Endothelial cell of umbilical vein (primary cell): ENCODE results near the gene MICALL1. TPM values are rescaled to one million over a fixed set of nuclear protein-coding genes. Genes with fewer than 3 reads are reported as not detected.

ENCODE experiments used
- BruUV-seq: library from RNA; stranded (reverse); fragments of 400-500 nt; replicated peaks from 2 replicates; lab custom pipeline; 2021; lab: Mats Ljungman, UMichigan
- CTCF ChIA-PET: fragments of 300-600, 350-600 bp; sonication (Branson Sonifier 250); formaldehyde crosslinking; loops from one replicate; lab custom pipeline; 2021; ENCODE audit warnings: antibody characterized with exemption, inconsistent platforms; lab: Charles Lee
- POLR2A ChIA-PET: fragments of 300-600, 350-600 bp; sonication (Branson Sonifier 250); formaldehyde crosslinking; loops from one replicate; lab custom pipeline; 2021; ENCODE audit warnings: antibody characterized with exemption, inconsistent platforms; lab: Charles Lee
- DNase-seq: peaks from one replicate; pipeline ENCODE4 v3.0.0-alpha.2; 2011; ENCODE audit warnings: low read depth, low spot score
- FAIRE-seq: peaks from 2 replicates; lab custom pipeline; 2011; peaks lifted over from hg19 to GRCh38; lab: Jason Lieb, UNC
- H2AFZ ChIP-seq: 2 replicates; pipeline ENCODE4 v1.6.0; 2012; ENCODE audit warnings: low read depth, low read length, control low read depth, inconsistent platforms
- H3K27ac ChIP-seq: 2 replicates; pipeline ENCODE4 v1.5.1; 2011; ENCODE audit warnings: low read depth, mild to moderate bottlenecking, control low read depth, low read length, moderate library complexity; ENCODE audit not compliant: insufficient read depth
- H3K27me3 ChIP-seq, 2 experiments: 2 replicates each; pipeline versions ENCODE4 v1.6.0 to v1.6.1; 2011; ENCODE audit warnings: low read length in 2 of 2, mixed read lengths in 1 of 2; ENCODE audit not compliant: control insufficient read depth in 2 of 2, insufficient read depth in 2 of 2
- H3K36me3 ChIP-seq, 2 experiments: 2 replicates in 1 of 2; 3 replicates in 1 of 2; pipeline ENCODE4 v1.5.1; 2011; ENCODE audit warnings: low read length in 2 of 2, mild to moderate bottlenecking in 1 of 2, moderate library complexity in 1 of 2; ENCODE audit not compliant: control insufficient read depth in 2 of 2, insufficient read depth in 2 of 2; ENCODE audit errors: extremely low read depth in 1 of 2
- H3K4me1 ChIP-seq: 3 replicates; pipeline ENCODE4 v1.5.1; 2011; ENCODE audit warnings: mild to moderate bottlenecking, low read length; ENCODE audit not compliant: control insufficient read depth, insufficient read depth; ENCODE audit errors: extremely low read depth
- H3K4me2 ChIP-seq: 2 replicates; pipeline ENCODE4 v1.6.1; 2011; ENCODE audit warnings: low read length, control low read depth, mixed read lengths; ENCODE audit not compliant: insufficient read depth
- H3K4me3 ChIP-seq, 3 experiments: fragments of 200-600 bp in 1 of 3; sonication (generic), shearing (Covaris generic) in 1 of 3; replicated peaks in 1 of 3; 2 replicates each; pipeline ENCODE4 v1.5.1; 2011 to 2016; ENCODE audit warnings: control low read depth in 3 of 3, low read length in 3 of 3, mild to moderate bottlenecking in 2 of 3, inconsistent platforms in 1 of 3, low read depth in 1 of 3, moderate library complexity in 1 of 3; ENCODE audit not compliant: insufficient read depth in 1 of 3
- H3K79me2 ChIP-seq: 2 replicates; pipeline ENCODE4 v1.6.0; 2012; ENCODE audit warnings: low read length, inconsistent platforms; ENCODE audit not compliant: control insufficient read depth, insufficient read depth
- H3K9ac ChIP-seq: replicated peaks from 2 replicates; pipeline ENCODE3; 2011; ENCODE audit warnings: low read length, control low read depth; ENCODE audit not compliant: insufficient read depth; ENCODE audit errors: extremely low read depth
- H3K9me1 ChIP-seq: replicated peaks from 3 replicates; pipeline ENCODE4 v1.6.0; 2011; ENCODE audit warnings: mild to moderate bottlenecking, low read length; ENCODE audit not compliant: control insufficient read depth, insufficient read depth; ENCODE audit errors: extremely low read depth
- H3K9me3 ChIP-seq: replicated peaks from 2 replicates; pipeline ENCODE4 v1.5.1; 2012; ENCODE audit warnings: low read length, inconsistent platforms; ENCODE audit not compliant: control insufficient read depth, insufficient read depth
- H4K20me1 ChIP-seq: replicated peaks from 2 replicates; pipeline ENCODE3; 2011; ENCODE audit warnings: mild to moderate bottlenecking, low read length; ENCODE audit not compliant: control insufficient read depth, insufficient read depth; ENCODE audit errors: extremely low read depth
- EZH2 ChIP-seq: IDR thresholded peaks from 2 replicates; pipeline ENCODE4 v1.6.1; 2012; ENCODE audit warnings: borderline replicate concordance, low read depth, mild to moderate bottlenecking, moderate library complexity, low read length, inconsistent platforms; ENCODE audit not compliant: severe bottlenecking
- FOS ChIP-seq: IDR thresholded peaks from 2 replicates; pipeline ENCODE4 v1.6.1; 2011; ENCODE audit warnings: mild to moderate bottlenecking, low read length, moderate library complexity, borderline replicate concordance; ENCODE audit not compliant: insufficient read depth
- GATA2 ChIP-seq: IDR thresholded peaks from 2 replicates; pipeline ENCODE4 v1.7.0; 2011; ENCODE audit warnings: low read depth, mild to moderate bottlenecking, moderate library complexity, mixed read lengths, low read length; ENCODE audit not compliant: insufficient read length, insufficient read depth
- JUN ChIP-seq: IDR thresholded peaks from 2 replicates; pipeline ENCODE4 v1.6.1; 2011; ENCODE audit warnings: borderline replicate concordance, low read depth; ENCODE audit not compliant: insufficient read length, insufficient read depth
- MYC ChIP-seq: IDR thresholded peaks from one replicate; pipeline ENCODE4 v1.6.1; 2011; ENCODE audit warnings: mild to moderate bottlenecking, low read depth, low read length
- POLR2A ChIP-seq: IDR thresholded peaks from 2 replicates; pipeline ENCODE4 v1.6.1; 2012; ENCODE audit warnings: low read depth, mild to moderate bottlenecking, control low read depth, low read length
- POLR2AphosphoS5 ChIP-seq: IDR thresholded peaks from 2 replicates; pipeline ENCODE4 v1.6.1; 2012; ENCODE audit warnings: low read depth, mild to moderate bottlenecking, control low read depth, low read length, moderate library complexity; ENCODE audit not compliant: insufficient read depth
- dilution Hi-C: fragments of 300-500 bp; cut with MboI; formaldehyde crosslinking; loops from one replicate; pipeline ENCODE4 v1.15.0; 2019; ENCODE audit warnings: low sequenced_read_pairs; ENCODE audit not compliant: extremely low pct_ligation_motif_present
- intact Hi-C: fragments of 100-400 bp; cut with micrococcal nuclease; formaldehyde crosslinking; loops from one replicate; pipeline ENCODE4 v1.10.0; 2022
- polyA plus RNA-seq, 4 experiments: library from polyadenylated mRNA; depleted of rRNA in 3 of 4; stranded (reverse) in 3 of 4; unstranded in 1 of 4; fragments of >200 nt; gene quantifications; 2 replicates each; pipeline versions ENCODE4 v1.2.1 to v1.2.3, GENCODE V29; 2011 to 2012; ENCODE audit warnings: missing spikeins in 1 of 4
- total RNA-seq: library from RNA; stranded (reverse); gene quantifications from 2 replicates; pipeline ENCODE4 v1.2.3, GENCODE V29; 2021
- TF ChIP-seq, protein P1 (sequence below), 2 donors: IDR thresholded peaks; 1 replicate in 1 of 2; 2 replicates in 1 of 2; pipeline ENCODE4 v1.5.1; 2011; ENCODE audit warnings: low read length in 2 of 2, mild to moderate bottlenecking in 2 of 2, moderate library complexity in 2 of 2, control low read depth in 1 of 2, inconsistent platforms in 1 of 2, low read depth in 1 of 2; ENCODE audit not compliant: insufficient read depth in 1 of 2; ENCODE audit errors: extremely low read depth in 1 of 2
- TF ChIP-seq, protein P2 (sequence below): IDR thresholded peaks from 2 replicates; pipeline ENCODE4 v1.6.1; 2011; ENCODE audit not compliant: insufficient read depth, insufficient read length

Gene MICALL1
- total and polyA plus RNA-seq, 2 donors (not counting 3 experiments of a cell fraction or from before 2014, with no cell fraction given) = 23.9 to 66.9 TPM

DNA sequence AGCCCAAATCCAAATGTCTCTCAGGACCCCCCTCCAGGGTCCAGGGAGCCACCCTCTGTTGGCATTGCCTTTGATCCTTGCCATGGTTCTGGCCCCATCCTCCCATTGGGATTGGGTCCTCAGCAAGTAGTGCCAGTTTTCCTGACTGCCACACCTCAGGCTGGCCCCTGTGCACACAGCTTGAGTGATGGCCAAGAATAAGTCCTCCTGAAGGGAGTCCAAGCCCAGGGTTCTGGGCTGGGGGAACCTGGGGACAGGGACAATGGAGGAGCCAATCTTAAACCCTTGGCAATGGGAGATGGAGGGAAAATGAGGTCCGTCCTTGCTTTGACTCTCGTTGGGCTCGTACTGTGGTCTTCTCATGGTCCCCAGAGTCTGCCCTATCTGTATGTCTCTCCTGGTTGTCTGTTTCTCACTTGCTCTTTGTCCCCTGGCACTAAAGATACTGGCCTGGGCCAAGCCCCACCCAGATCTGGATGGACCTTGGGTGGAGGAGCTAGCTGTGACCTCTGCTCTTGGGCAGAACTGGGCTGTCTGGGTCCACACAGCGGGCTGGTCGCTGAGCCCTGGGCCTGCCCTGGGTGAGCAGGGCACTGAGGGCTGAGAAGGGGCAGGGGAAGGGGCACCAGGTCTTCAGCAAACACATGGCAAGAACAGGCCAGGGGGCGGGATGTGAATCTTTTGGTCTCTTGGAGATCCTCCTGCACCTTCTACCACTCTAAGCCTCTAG, 75.3 kb downstream of the MICALL1 start:
- Histone ChIP-seq H3K27ac (no peak overlapping the region), H4K20me1 (no peaks in the 10 kb centered on the region), H3K9me1 (no peaks in the 10 kb centered on the region), H3K27me3 (no peaks in the 10 kb centered on the region), H3K9ac (no peak overlapping the region), H3K4me2 (no peak overlapping the region), H3K4me3 (no peak overlapping the region), H3K79me2 (no peaks in the 10 kb centered on the region), H3K36me3 (no peaks in the 10 kb centered on the region), H3K9me3 (no peaks in the 10 kb centered on the region), H3K4me1 (no peaks in the 10 kb centered on the region), H2AFZ (no peak overlapping the region)
- CTCF ChIA-PET = interaction anchor here (0.5 to 1.5 kb wide), 2 partner anchors 16 to 56 kb away, joined by 3 to 4 read pairs; no protein-coding TSS in a partner anchor
- DNase-seq = no peak
- intact Hi-C loops (no loop called here), dilution Hi-C loops (no loop called here)
- no peak for TF ChIP-seq POLR2A
- no peak for TF ChIP-seq JUN
- TF ChIP-seq, protein P1, sequence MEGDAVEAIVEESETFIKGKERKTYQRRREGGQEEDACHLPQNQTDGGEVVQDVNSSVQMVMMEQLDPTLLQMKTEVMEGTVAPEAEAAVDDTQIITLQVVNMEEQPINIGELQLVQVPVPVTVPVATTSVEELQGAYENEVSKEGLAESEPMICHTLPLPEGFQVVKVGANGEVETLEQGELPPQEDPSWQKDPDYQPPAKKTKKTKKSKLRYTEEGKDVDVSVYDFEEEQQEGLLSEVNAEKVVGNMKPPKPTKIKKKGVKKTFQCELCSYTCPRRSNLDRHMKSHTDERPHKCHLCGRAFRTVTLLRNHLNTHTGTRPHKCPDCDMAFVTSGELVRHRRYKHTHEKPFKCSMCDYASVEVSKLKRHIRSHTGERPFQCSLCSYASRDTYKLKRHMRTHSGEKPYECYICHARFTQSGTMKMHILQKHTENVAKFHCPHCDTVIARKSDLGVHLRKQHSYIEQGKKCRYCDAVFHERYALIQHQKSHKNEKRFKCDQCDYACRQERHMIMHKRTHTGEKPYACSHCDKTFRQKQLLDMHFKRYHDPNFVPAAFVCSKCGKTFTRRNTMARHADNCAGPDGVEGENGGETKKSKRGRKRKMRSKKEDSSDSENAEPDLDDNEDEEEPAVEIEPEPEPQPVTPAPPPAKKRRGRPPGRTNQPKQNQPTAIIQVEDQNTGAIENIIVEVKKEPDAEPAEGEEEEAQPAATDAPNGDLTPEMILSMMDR (IDR thresholded peaks at IDR 0.05; ENCODE audit: extremely low read depth in 1 of 2, insufficient read depth in 1 of 2, low read depth in 1 of 2, low read length in 2 of 2) = no peak
- no peak for TF ChIP-seq EZH2
- TF ChIP-seq POLR2AphosphoS5 = no peak
- no peak for TF ChIP-seq GATA2
- no peak for TF ChIP-seq MYC
- TF ChIP-seq, protein P2, sequence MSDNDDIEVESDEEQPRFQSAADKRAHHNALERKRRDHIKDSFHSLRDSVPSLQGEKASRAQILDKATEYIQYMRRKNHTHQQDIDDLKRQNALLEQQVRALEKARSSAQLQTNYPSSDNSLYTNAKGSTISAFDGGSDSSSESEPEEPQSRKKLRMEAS = no peak
- TF ChIP-seq FOS = no peak
- FAIRE-seq = no peak
- BruUV-seq = no TSS peak
- POLR2A ChIA-PET = no interaction called here
